ENCODE results near the gene TTLL7. TPM values are rescaled to one million over a fixed set of nuclear protein-coding genes. Genes with fewer than 3 reads are reported as not detected.
A peak's percentile ranks its signal among the peaks of the same experiment; 100 is the strongest.

Gene TTLL7
- total RNA-seq, 1 donor from 2014 or later: 15.0 TPM

- Histone ChIP-seq H3K4me1 (peaks cover 5% of the 10 kb centered on the region), H3K4me3 (no peak overlapping the region), H3K27ac (no peak overlapping the region), H3K36me3 (no peaks in the 10 kb centered on the region), H3K9me3 (no peaks in the 10 kb centered on the region), H3K27me3 (no peaks in the 10 kb centered on the region)
- TF ChIP-seq POLR2A (IDR thresholded peaks at IDR 0.05): no peak
- no peak for TF ChIP-seq CTCF (IDR thresholded peaks at IDR 0.05)
- no peak for TF ChIP-seq POLR2AphosphoS5 (IDR thresholded peaks at IDR 0.05; ENCODE audit: insufficient read depth in 1 of 2, low read depth in 1 of 2)
- intact Hi-C loops (cut with DNase I): no loop called here
- no peak for DNase-seq (ENCODE audit: extremely low spot score in 2 of 2)
Measured at GRCh38 chr1:84001501-84001900, 2.6 kb upstream of the TTLL7 start.

GRCh38 chr1:84000954-84001495 is 2.1 kb upstream of the TTLL7 start:
- no peak overlapping the region for H3K4me3 ChIP-seq
- DNase-seq (ENCODE audit: extremely low spot score in 2 of 2): no peak
- H3K9me3 ChIP-seq: no peaks in the 10 kb centered on the region
- TF ChIP-seq CTCF (IDR thresholded peaks at IDR 0.05): no peak
- TF ChIP-seq POLR2AphosphoS5 (IDR thresholded peaks at IDR 0.05; ENCODE audit: insufficient read depth in 1 of 2, low read depth in 1 of 2): no peak
- no peak for TF ChIP-seq POLR2A (IDR thresholded peaks at IDR 0.05)
- H3K27ac ChIP-seq: no peak overlapping the region
- H3K36me3 ChIP-seq: no peaks in the 10 kb centered on the region
- no peaks in the 10 kb centered on the region for H3K27me3 ChIP-seq
- H3K4me1 ChIP-seq: peaks cover 5% of the 10 kb centered on the region
- intact Hi-C loops (cut with DNase I): no loop called here

- Histone ChIP-seq H3K27ac (no peak overlapping the region), H3K4me1 (peaks cover 5% of the 10 kb centered on the region), H3K36me3 (no peaks in the 10 kb centered on the region), H3K4me3 (no peak overlapping the region), H3K27me3 (no peaks in the 10 kb centered on the region), H3K9me3 (no peaks in the 10 kb centered on the region)
- no peak for DNase-seq (ENCODE audit: extremely low spot score in 2 of 2)
- intact Hi-C loops (cut with DNase I): no loop called here
- TF ChIP-seq POLR2AphosphoS5 (IDR thresholded peaks at IDR 0.05; ENCODE audit: insufficient read depth in 1 of 2, low read depth in 1 of 2): no peak
Measured at GRCh38 chr1:84000196-84000885, 1.4 kb upstream of the TTLL7 start.

GRCh38 chr1:83999316-83999819 is 436 bp upstream of the TTLL7 start:
- Histone ChIP-seq H3K27ac (peak overlapping the region; percentile 65), H3K27me3 (no peaks in the 10 kb centered on the region), H3K9me3 (no peaks in the 10 kb centered on the region), H3K4me1 (peaks cover 5% of the 10 kb centered on the region), H3K36me3 (no peaks in the 10 kb centered on the region), H3K4me3 (peak overlapping the region; percentile 64 to 82)
- no peak for DNase-seq (ENCODE audit: extremely low spot score in 2 of 2)
- TF ChIP-seq CTCF (IDR thresholded peaks at IDR 0.05) (no peak), POLR2AphosphoS5 (IDR thresholded peaks at IDR 0.05; ENCODE audit: insufficient read depth in 1 of 2, low read depth in 1 of 2) (peak in 1 of 2 donors; percentile 65), POLR2A (IDR thresholded peaks at IDR 0.05) (no peak)
- intact Hi-C loops (cut with DNase I): no loop called here

- H3K4me1 ChIP-seq: peaks cover 5% of the 10 kb centered on the region
- peak overlapping the region; percentile 64 to 82 for H3K4me3 ChIP-seq
- H3K9me3 ChIP-seq: no peaks in the 10 kb centered on the region
- no peaks in the 10 kb centered on the region for H3K27me3 ChIP-seq
- intact Hi-C loops (cut with DNase I): no loop called here
- H3K27ac ChIP-seq: peak overlapping the region; percentile 65
- TF ChIP-seq POLR2A (IDR thresholded peaks at IDR 0.05) (no peak), POLR2AphosphoS5 (IDR thresholded peaks at IDR 0.05; ENCODE audit: insufficient read depth in 1 of 2, low read depth in 1 of 2) (no peak), CTCF (IDR thresholded peaks at IDR 0.05) (no peak)
- no peak for DNase-seq (ENCODE audit: extremely low spot score in 2 of 2)
- no peaks in the 10 kb centered on the region for H3K36me3 ChIP-seq
Measured at GRCh38 chr1:83998205-83998497, 781 bp downstream of the TTLL7 start.

Data from vagina (tissue), 2 donors.